MM.1S (cell line): ENCODE data around the gene FN3KRP.

Experiments
- DNase-seq: peaks from one replicate; pipeline ENCODE4 v3.0.0-alpha.2; 2015
- H2AFZ ChIP-seq: fragments of 300-600 bp; sonication (generic); 2 replicates; pipeline ENCODE4 v1.6.0; 2016; ENCODE audit warnings: antibody characterized with exemption, low read length
- H3F3A ChIP-seq: fragments of 300-600 bp; sonication (generic); 2 replicates; pipeline ENCODE4 v1.6.1; 2016; ENCODE audit warnings: mild to moderate bottlenecking, antibody characterized with exemption, low read length, moderate library complexity, mixed read lengths; ENCODE audit not compliant: insufficient read depth
- H3K27ac ChIP-seq: fragments of 300-600 bp; sonication (generic); 2 replicates; pipeline ENCODE4 v1.5.1; 2016; ENCODE audit warnings: mild to moderate bottlenecking, low read length
- H3K27me3 ChIP-seq: fragments of 300-600 bp; sonication (generic); replicated peaks from 2 replicates; pipeline ENCODE4 v1.6.0; 2016; ENCODE audit warnings: low read length; ENCODE audit not compliant: insufficient read depth
- H3K36me3 ChIP-seq: fragments of 300-600 bp; sonication (generic); replicated peaks from 2 replicates; pipeline ENCODE4 v1.6.1; 2016; ENCODE audit warnings: mild to moderate bottlenecking, low read length, mixed read lengths; ENCODE audit not compliant: insufficient read depth
- H3K4me1 ChIP-seq: fragments of 300-600 bp; sonication (generic); 2 replicates; pipeline ENCODE4 v1.6.1; 2016; ENCODE audit warnings: low read length, mixed read lengths
- H3K4me2 ChIP-seq: fragments of 300-600 bp; sonication (generic); 2 replicates; pipeline ENCODE4 v1.6.0; 2016; ENCODE audit warnings: low read depth, low read length
- H3K4me3 ChIP-seq: fragments of 300-600 bp; sonication (generic); 2 replicates; pipeline ENCODE4 v1.5.1; 2016; ENCODE audit warnings: low read length, mixed read lengths
- H3K79me2 ChIP-seq: fragments of 300-600 bp; sonication (generic); 2 replicates; pipeline ENCODE4 v1.6.1; 2016; ENCODE audit warnings: mixed run types, low read length, mixed read lengths
- H3K9ac ChIP-seq: fragments of 300-600 bp; sonication (generic); 2 replicates; pipeline ENCODE4 v1.6.1; 2016; ENCODE audit warnings: low read length, mixed read lengths
- H3K9me2 ChIP-seq: fragments of 300-600 bp; sonication (generic); replicated peaks from 2 replicates; pipeline ENCODE4 v1.6.1; 2016; ENCODE audit warnings: mild to moderate bottlenecking, low read length, mixed read lengths; ENCODE audit not compliant: insufficient read depth
- H3K9me3 ChIP-seq: fragments of 300-600 bp; sonication (generic); replicated peaks from 2 replicates; pipeline ENCODE4 v1.6.1; 2016; ENCODE audit warnings: mild to moderate bottlenecking, low read length, mixed read lengths; ENCODE audit not compliant: insufficient read depth
- H4K20me1 ChIP-seq: fragments of 300-600 bp; sonication (generic); 2 replicates; pipeline ENCODE4 v1.6.1; 2016; ENCODE audit warnings: mild to moderate bottlenecking, low read length, moderate library complexity, mixed read lengths; ENCODE audit not compliant: insufficient read depth
- EZH2 ChIP-seq: fragments of 300-600 bp; sonication (generic); optimal IDR thresholded peaks from 2 replicates; pipeline ENCODE3; 2017; ENCODE audit warnings: low read depth, mild to moderate bottlenecking, antibody characterized with exemption, low read length, mixed read lengths
- EZH2phosphoT487 ChIP-seq: fragments of 300-600 bp; sonication (generic); IDR thresholded peaks from 2 replicates; pipeline ENCODE4 v1.6.1; 2018; ENCODE audit warnings: antibody characterized with exemption, low read length
- TF ChIP-seq, protein P1 (sequence below): fragments of 300-600 bp; sonication (generic); IDR thresholded peaks from 2 replicates; pipeline ENCODE4 v1.5.1; 2016; ENCODE audit warnings: antibody characterized with exemption, low read length, mixed read lengths

The FN3KRP gene

DNA sequence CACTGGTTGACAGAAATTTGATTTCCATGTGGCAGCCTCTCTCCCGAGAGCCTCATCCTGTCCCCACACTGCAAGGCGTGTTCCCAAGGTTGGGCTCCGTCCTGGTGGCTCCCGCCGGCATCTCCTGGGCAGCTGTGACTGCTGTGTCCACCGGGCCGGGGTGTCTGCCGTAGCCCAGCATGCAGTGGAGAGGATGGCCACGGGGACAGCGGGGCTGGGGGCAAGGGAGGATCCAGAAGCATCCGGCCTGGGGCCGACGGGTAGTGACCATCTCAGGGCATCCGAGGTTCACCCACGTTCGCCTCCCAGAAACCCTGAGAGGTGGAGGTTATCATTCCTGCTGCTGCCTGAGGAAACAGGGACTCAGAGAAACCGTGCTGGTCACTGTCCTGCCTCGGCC lies 10.8 kb upstream of the FN3KRP start:
- Histone ChIP-seq H4K20me1 (no peaks in the 10 kb centered on the region), H3K4me2 (no peak overlapping the region), H3K27me3 (no peaks in the 10 kb centered on the region), H3K4me1 (peaks cover 9% of the 10 kb centered on the region), H2AFZ (no peak overlapping the region), H3K4me3 (no peak overlapping the region), H3K36me3 (no peaks in the 10 kb centered on the region), H3F3A (peaks cover 15% of the 10 kb centered on the region), H3K9ac (no peak overlapping the region), H3K9me3 (no peaks in the 10 kb centered on the region), H3K9me2 (no peaks in the 10 kb centered on the region), H3K27ac (no peak overlapping the region), H3K79me2 (no peaks in the 10 kb centered on the region)
- no peak for TF ChIP-seq EZH2
- DNase-seq: no peak

DNA sequence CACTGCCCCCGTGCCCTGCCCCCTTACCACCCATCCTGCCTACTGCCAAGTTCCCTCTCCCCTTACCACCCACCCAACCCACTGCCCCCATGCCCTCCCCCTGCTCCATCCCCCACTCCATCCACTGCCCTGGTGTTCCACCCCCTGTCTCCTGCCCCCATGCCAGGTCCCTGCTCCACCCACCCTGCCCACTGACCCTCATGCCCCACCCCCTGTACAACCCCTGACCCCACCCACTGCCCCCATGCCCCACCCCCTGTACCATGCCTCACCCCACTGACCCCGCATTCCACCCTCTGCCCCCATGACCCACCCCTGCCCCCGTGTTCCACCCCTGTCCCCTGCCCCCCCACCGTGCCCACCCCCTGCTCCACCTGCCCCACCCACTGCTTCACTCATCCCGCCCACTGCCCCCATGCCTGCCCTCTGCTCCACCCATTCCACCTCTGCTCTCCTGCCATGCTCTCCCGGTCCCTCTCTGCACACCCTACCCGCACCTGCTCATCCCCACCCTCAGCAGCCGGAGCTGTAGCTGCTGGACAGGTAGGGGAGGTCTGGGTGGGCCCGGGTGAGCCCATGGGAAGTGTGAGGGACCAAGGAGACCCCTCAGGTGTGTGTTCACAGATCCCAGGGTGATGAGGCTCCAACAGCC lies 7.4 kb upstream of the FN3KRP start:
- peaks cover 15% of the 10 kb centered on the region for H3F3A ChIP-seq
- no peak overlapping the region for H3K9ac ChIP-seq
- no peaks in the 10 kb centered on the region for H3K9me2 ChIP-seq
- no peak for TF ChIP-seq EZH2
- no peak for TF ChIP-seq EZH2phosphoT487
- TF ChIP-seq, protein P1, sequence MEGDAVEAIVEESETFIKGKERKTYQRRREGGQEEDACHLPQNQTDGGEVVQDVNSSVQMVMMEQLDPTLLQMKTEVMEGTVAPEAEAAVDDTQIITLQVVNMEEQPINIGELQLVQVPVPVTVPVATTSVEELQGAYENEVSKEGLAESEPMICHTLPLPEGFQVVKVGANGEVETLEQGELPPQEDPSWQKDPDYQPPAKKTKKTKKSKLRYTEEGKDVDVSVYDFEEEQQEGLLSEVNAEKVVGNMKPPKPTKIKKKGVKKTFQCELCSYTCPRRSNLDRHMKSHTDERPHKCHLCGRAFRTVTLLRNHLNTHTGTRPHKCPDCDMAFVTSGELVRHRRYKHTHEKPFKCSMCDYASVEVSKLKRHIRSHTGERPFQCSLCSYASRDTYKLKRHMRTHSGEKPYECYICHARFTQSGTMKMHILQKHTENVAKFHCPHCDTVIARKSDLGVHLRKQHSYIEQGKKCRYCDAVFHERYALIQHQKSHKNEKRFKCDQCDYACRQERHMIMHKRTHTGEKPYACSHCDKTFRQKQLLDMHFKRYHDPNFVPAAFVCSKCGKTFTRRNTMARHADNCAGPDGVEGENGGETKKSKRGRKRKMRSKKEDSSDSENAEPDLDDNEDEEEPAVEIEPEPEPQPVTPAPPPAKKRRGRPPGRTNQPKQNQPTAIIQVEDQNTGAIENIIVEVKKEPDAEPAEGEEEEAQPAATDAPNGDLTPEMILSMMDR: no peak
- no peak for DNase-seq
- peaks cover 9% of the 10 kb centered on the region for H3K4me1 ChIP-seq
- no peak overlapping the region for H3K4me3 ChIP-seq
- H3K27ac ChIP-seq: no peak overlapping the region; the same call in 1 of the 2 replicates
- H4K20me1 ChIP-seq: no peaks in the 10 kb centered on the region
- H3K9me3 ChIP-seq: no peaks in the 10 kb centered on the region
- no peaks in the 10 kb centered on the region for H3K79me2 ChIP-seq
- no peaks in the 10 kb centered on the region for H3K27me3 ChIP-seq
- H2AFZ ChIP-seq: no peak overlapping the region
- H3K36me3 ChIP-seq: no peaks in the 10 kb centered on the region
- no peak overlapping the region for H3K4me2 ChIP-seq

DNA sequence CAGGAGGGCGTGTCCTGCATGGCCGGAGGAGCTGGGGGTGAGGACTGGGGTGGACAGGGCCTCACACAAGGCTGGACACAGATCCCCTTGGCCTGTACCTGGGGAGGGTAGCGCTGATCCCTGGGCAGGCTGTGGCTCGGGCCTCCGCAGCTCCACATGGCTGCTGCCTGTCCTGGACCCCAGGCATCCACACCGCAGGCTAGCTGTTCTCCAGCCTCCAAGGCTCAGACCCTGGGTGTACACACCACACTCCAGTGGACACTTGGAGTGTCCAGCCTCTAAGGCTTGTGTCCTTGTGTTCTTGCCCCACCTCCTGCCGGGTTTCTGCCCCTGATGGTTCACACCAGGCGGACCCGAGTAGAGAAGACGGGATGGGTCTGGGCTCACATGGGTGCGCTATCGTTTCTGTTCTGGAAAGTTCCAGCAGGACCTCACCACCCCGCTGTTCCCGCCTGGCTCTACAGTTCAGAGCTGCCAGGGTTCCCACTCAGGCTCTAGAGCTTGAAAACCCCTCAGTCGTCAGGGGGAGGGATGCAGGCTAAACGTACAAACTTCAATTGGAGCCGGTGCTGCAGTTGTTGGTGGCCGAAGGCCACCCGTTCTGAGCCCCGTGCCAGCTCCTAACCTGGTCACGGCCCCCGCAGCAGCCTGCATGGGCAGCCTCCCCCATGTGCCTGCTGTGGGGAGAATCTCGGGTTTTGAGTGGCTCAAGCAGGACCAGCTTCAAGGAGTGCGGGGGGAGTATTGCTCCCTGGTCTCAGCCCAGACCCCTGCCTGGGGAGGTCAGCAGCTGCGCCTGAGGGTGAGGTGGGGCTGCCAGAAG lies 6.6 kb upstream of the FN3KRP start:
- Histone ChIP-seq H3K27ac (no peak overlapping the region), H3K4me1 (peaks cover 9% of the 10 kb centered on the region), H3K36me3 (no peaks in the 10 kb centered on the region), H3K27me3 (no peaks in the 10 kb centered on the region), H3K9ac (no peak overlapping the region), H2AFZ (no peak overlapping the region), H4K20me1 (no peaks in the 10 kb centered on the region), H3K4me3 (no peak overlapping the region), H3K9me3 (no peaks in the 10 kb centered on the region), H3K79me2 (no peaks in the 10 kb centered on the region), H3K9me2 (no peaks in the 10 kb centered on the region), H3K4me2 (no peak overlapping the region), H3F3A (peaks cover 15% of the 10 kb centered on the region)
- TF ChIP-seq, protein P1: no peak
- TF ChIP-seq EZH2phosphoT487 (no peak), EZH2 (no peak)
- DNase-seq: no peak
